PFSK-1 (cell line): ENCODE measurements around the gene EGLN1.

ENCODE experiments used
- FOXP2 ChIP-seq: optimal IDR thresholded peaks from 2 replicates; pipeline ENCODE3; 2011; ENCODE audit warnings: borderline replicate concordance, control low read depth, inconsistent platforms; ENCODE audit not compliant: insufficient read depth; ENCODE audit errors: extremely low read length, extremely low read depth
- POLR2AphosphoS5 ChIP-seq: IDR thresholded peaks from 2 replicates; pipeline ENCODE4 v1.6.1; 2012; ENCODE audit warnings: low read depth, mild to moderate bottlenecking, control low read depth, low read length, moderate library complexity
- SIN3A ChIP-seq: IDR thresholded peaks from 2 replicates; pipeline ENCODE4 v1.6.1; 2012; ENCODE audit warnings: mild to moderate bottlenecking, low read length, moderate library complexity, borderline replicate concordance; ENCODE audit not compliant: insufficient read depth
- TAF1 ChIP-seq: IDR thresholded peaks from 2 replicates; pipeline ENCODE4 v1.6.1; 2012; ENCODE audit warnings: low read length, control low read depth, borderline replicate concordance; ENCODE audit not compliant: insufficient read depth
- TF ChIP-seq, protein P1 (sequence below), 2 experiments: IDR thresholded peaks; 2 replicates each; pipeline versions ENCODE4 v1.6.1 to v1.8.0; 2011 to 2012; ENCODE audit warnings: low read depth in 2 of 2, low read length in 2 of 2, control low read depth in 1 of 2, inconsistent platforms in 1 of 2, mild to moderate bottlenecking in 1 of 2, moderate library complexity in 1 of 2; ENCODE audit not compliant: insufficient read depth in 1 of 2

EGLN1 gene

DNA sequence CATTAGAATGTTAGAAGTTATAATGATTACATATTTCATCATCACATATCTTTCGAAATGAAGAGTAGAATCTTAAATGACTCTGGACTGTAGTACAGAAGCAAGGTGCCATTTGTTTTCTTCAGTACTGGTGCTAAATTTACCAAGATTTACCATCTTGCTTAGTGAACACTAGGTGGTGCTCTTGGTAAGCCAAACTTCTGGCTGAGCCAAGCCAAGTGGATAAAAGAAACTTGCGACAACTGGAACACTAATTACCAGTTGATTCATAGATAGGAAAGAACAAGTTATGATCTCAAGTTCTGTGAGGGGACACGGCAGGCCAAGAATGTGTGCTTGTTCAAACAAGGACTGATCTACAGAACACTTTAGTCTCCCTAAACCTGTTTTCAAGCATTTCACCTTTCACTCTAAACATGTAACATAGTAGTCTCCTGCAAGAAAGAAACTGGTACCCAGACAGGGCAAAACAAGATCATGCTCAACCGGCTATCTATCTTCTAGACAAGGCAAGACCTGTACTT, 64.2 kb downstream of the EGLN1 start:
- TF ChIP-seq SIN3A (no peak), TAF1 (no peak), FOXP2 (no peak), POLR2AphosphoS5 (no peak)
- TF ChIP-seq, protein P1, sequence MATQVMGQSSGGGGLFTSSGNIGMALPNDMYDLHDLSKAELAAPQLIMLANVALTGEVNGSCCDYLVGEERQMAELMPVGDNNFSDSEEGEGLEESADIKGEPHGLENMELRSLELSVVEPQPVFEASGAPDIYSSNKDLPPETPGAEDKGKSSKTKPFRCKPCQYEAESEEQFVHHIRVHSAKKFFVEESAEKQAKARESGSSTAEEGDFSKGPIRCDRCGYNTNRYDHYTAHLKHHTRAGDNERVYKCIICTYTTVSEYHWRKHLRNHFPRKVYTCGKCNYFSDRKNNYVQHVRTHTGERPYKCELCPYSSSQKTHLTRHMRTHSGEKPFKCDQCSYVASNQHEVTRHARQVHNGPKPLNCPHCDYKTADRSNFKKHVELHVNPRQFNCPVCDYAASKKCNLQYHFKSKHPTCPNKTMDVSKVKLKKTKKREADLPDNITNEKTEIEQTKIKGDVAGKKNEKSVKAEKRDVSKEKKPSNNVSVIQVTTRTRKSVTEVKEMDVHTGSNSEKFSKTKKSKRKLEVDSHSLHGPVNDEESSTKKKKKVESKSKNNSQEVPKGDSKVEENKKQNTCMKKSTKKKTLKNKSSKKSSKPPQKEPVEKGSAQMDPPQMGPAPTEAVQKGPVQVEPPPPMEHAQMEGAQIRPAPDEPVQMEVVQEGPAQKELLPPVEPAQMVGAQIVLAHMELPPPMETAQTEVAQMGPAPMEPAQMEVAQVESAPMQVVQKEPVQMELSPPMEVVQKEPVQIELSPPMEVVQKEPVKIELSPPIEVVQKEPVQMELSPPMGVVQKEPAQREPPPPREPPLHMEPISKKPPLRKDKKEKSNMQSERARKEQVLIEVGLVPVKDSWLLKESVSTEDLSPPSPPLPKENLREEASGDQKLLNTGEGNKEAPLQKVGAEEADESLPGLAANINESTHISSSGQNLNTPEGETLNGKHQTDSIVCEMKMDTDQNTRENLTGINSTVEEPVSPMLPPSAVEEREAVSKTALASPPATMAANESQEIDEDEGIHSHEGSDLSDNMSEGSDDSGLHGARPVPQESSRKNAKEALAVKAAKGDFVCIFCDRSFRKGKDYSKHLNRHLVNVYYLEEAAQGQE (IDR thresholded peaks at IDR 0.05; ENCODE audit: insufficient read depth in 1 of 2, low read depth in 2 of 2, low read length in 2 of 2), result no peak

GRCh38 chr1:231357187-231357772, 64.8 kb downstream of the EGLN1 start:
- TF ChIP-seq TAF1, result no peak
- TF ChIP-seq, protein P1 (IDR thresholded peaks at IDR 0.05; ENCODE audit: insufficient read depth in 1 of 2, low read depth in 2 of 2, low read length in 2 of 2), result no peak
- TF ChIP-seq SIN3A, result no peak
- TF ChIP-seq FOXP2, result no peak
- TF ChIP-seq POLR2AphosphoS5, result no peak

DNA sequence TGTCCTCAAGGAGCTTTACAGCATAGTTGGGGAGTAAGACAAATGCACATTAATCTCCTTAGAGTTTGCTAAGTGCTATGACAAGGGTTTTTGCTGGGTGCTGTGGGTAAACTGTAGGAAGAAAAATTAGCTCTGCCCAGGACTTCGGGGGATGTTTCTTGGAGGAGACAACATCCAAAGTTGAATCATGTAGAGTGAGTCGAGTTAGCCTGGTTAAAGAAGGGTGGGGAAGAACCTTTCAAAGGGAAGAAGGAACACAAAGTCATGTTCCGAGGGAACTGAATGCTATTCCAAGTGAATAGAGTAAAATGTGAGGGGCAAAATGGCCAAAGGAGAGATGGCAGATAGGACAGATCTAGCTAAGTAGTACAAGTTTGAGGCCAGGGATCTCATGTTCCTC, 66.9 kb downstream of the EGLN1 start:
- no peak for TF ChIP-seq POLR2AphosphoS5
- no peak for TF ChIP-seq TAF1
- TF ChIP-seq SIN3A, result no peak
- TF ChIP-seq, protein P1 (IDR thresholded peaks at IDR 0.05; ENCODE audit: insufficient read depth in 1 of 2, low read depth in 2 of 2, low read length in 2 of 2), result no peak
- TF ChIP-seq FOXP2, result no peak

DNA sequence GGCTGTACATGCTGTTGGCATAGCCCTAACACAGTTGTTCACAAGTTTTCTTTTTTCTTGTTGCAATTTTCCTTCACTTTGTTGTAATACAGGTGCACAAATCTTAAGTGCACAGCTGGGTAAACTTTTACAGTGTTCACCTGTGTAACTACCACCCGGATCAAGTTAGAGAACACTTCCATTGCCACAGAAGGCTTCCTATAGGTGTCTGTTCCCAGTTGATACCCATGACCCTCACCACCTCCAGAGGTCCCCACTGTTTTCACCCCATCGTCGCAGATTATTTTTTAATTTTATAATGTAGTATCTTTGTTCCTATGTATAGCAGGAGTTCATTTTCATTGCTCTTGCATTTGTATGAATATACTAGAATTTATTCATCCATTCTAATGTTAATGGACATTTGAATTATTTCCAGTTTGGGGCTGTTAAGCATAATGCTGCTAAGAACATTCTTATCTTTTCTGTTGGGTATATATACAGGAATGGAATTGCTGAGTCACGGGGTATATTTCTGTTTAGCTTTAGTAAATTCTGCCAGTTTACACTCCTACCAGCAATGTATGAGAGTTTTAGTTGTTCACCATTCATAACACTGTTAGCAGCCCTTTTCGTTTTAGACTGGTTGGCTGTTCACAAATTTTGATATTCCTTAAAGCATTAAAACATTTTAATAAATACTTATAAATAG, 67.6 kb downstream of the EGLN1 start:
- TF ChIP-seq POLR2AphosphoS5 (no peak), SIN3A (no peak), TAF1 (no peak), FOXP2 (no peak)
- TF ChIP-seq, protein P1 (IDR thresholded peaks at IDR 0.05; ENCODE audit: insufficient read depth in 1 of 2, low read depth in 2 of 2, low read length in 2 of 2), result no peak
